ENCODE data around the gene SLC16A9.

Gene SLC16A9

GRCh38 chr10:59718257-59718656 lies 8.6 kb upstream of the SLC16A9 start:
- no peak for DNase-seq

GRCh38 chr10:59713196-59713821 lies 3.7 kb upstream of the SLC16A9 start:
- DNase-seq = no peak

GRCh38 chr10:59711871-59712494 lies 2.3 kb upstream of the SLC16A9 start:
- no peak for DNase-seq

DNA sequence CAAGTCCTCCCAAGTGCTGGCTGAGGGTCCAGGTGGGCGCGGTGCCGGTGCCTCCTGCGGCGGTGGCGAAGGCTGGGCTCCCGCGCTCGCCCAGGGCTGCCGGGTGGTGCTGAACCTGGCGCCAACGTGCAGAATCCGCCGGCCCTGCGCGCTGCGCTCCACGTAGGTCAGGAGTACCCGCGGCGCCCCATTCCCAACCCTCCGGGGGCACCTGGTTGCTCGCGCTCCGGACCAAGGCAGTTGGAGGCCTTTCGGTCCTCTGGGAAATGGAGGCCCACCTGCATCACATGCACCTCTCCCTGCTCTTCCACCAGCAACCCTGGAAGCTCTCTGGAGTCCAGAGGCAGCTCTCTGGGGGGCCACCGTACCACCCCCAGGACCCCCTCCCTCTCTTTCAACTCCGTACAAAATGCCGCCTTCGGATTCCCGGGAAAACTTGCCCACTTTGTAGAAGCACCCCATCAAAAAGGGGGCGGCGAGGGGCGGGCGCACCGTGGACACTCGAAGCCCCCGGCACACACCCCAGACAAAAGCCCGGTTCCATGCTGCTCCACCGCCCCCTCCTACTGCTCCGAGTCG lies 745 bp downstream of the SLC16A9 start:
- no peak for DNase-seq

DNA sequence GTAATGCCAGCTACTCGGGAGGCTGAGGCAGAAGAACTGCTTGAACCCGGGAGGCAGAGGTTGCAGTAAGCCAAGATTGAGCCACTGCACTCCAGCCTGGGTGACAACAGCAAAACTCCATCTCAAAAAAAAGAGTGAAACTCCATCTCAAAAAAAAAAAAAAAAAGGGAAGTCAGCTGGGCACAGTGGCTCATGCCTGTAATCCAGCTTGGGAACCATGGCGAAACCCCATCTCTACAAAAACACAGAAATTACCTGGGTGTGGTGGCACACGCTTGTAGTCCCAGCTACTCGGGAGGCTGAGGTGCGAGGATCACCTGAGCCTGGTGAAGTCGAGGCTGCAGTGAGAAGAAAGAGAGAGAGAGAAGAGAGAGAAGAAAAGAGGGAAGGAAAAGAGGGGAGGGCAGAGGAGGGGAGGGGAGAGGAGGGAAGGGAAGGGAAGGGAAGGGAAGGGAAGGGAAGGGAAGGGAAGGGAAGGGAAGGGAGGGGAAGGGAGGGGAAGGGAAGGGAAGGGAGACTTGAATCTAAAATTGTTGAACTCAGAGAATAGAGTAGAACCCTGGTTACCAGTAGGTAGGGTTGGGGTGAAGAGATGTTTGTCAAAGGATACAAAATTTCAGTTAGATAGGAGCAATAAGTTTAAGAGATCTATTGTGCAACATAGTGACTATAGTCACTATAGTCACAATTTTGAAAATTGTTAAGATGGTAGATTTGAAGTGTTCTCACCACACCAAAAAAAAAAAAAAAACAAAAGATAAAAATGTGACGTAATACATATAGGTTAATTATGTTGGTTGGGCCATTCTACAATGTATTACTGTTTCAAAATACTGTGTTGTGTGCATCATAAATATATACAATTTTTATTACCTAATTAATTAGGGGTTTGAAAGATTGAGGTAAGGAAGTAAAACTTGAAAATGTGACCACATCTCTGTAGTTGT lies 2.5 kb downstream of the SLC16A9 start:
- peak; percentile 14 for DNase-seq

DNA sequence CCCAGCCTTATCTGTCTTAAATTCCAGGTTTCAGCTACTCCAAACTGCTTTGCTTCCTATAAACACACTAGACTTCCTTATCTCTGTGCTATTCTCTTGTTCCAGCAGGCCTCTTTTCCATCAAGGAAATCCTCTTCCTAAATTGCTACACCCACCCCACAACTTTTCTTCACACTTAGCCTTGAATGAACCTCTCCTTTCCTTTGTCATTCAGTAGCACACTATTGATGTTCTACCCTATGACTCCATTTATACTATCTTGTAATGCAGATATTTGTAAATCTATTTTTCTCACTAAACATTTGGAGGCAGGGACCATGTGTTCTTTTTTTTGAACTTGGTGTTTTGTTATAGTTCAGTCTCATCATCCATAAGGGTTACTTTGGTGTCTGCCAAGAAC lies 3.7 kb downstream of the SLC16A9 start:
- no peak for DNase-seq

DNA sequence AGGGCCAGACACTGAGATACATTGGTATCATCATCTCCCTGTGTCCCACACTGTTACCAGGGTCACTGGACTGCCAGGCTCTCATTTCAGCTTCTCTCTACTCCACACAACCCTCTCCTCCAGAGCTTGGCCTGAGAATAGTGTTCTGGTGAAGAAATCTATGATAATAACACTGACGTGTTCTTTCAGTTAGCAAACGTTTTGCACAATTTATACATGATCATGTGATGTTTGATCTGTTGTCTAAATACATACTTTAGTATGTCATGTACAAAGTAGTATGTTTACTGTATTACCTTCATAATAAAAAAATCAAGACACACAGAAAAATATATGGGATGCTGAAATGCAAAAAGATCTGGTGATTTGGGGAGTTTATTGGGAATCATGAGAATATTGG lies 5.0 kb downstream of the SLC16A9 start:
- no peak for DNase-seq

GRCh38 chr10:59702347-59702746 lies 7.3 kb downstream of the SLC16A9 start:
- no peak for DNase-seq

GRCh38 chr10:59700709-59701108 lies 8.9 kb downstream of the SLC16A9 start:
- no peak for DNase-seq

DNA sequence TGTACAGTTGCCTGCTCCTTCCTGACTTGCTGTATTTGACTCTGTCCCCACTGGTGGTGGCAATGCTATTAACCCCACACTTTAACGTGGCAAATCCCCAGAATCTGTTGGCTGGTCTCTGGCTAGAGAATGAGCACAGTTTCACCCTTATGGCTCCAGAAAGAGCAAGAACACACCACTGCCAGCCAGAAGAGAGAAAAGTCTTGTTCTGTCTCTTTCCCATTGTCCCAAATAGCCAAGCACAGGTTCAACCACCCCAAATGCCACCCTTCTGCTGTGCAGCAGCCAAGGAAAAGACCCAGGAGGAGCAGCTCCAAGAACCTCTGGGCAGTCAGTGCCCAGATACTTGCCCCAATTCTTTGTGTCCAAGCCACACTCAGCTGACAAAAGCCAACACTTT lies 11.3 kb downstream of the SLC16A9 start:
- DNase-seq = no peak

DNA sequence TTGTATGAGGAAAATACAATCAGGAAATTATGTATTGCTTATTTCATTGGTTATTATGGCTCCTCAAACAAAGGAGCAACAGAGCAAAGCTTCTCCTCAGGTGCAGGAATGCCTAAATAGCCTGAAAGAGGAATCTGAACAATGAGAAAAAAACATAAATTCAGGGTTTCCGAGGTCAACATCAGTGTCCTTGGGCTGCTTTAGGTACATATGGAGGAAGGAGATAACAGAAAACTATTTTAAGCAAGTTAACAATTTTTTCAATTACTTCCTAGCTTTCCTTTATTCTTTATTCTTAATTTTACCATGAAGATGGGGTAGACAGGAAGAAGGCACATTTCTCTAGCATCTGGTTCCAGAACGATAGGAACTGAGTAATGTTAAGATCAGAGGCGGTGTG lies 14.0 kb downstream of the SLC16A9 start:
- DNase-seq = no peak

- DNase-seq = no peak
These were observed 14.7 kb downstream of the SLC16A9 start for GRCh38 chr10:59694936-59695335.

DNA sequence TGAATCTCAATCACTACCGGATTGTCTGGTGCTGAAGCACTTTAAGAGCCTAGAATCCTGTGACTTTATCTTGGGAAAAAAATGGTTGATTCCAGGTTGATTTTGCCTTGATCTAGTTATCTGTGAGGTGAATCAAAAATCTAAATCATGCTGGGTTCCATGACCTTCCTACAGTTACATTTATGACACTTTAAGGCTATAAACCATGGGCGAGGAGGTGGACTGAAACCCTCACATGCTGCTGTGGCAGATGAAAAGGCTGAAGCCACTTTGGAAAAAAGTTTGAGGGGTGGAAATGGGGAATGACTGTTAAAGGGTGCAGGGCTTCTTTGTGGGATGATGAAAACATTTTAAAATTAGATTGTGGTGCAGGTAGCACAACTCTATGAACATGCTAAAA lies 17.5 kb downstream of the SLC16A9 start:
- no peak for DNase-seq

GRCh38 chr10:59688921-59689351 lies 20.7 kb downstream of the SLC16A9 start:
- DNase-seq = no peak

DNA sequence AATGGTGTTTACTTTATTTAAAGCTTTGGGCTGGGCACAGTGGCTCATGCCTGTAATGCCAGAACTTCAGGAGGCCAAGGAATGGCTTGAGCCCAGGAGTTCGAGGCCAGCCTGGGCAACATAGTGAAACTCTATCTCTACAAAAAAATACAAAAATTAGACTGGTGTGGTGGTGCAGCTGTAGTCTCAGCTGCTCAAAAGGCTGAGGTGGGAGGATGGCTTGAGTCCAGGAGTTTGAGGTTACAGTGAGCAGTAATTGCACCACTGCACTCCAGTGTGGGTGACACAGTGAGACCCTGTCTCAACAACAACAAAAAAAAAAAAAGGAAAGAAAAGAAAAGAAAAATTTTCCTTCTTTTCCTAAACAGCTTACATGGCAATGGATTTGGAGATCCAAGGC lies 22.0 kb downstream of the SLC16A9 start:
- DNase-seq = no peak

DNA sequence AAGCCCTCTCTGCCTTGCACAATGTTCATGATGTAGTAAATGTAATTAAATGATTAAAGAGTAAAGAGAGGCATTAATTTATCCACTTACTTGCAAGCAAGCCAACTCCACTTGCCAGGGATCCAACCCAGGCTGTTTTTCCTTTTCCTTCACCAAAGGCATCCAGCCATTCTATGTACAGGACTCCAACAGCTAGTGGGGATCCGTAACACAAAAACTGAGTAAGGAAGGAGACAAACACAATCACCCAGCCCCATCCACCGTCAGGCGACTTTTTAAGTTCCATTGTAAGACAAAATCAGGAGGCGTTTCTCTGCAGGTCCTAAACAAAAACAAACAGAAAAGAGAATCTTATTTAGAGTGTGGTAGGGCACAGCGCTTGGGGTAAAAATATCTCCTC lies 25.6 kb downstream of the SLC16A9 start:
- no peak for DNase-seq

- no peak for DNase-seq
These were observed 26.4 kb downstream of the SLC16A9 start for GRCh38 chr10:59682986-59683937.

- no peak for DNase-seq
These were observed 29.5 kb downstream of the SLC16A9 start for GRCh38 chr10:59680199-59680598.

- no peak for DNase-seq
These were observed 30.8 kb downstream of the SLC16A9 start for GRCh38 chr10:59678884-59679301.

DNA sequence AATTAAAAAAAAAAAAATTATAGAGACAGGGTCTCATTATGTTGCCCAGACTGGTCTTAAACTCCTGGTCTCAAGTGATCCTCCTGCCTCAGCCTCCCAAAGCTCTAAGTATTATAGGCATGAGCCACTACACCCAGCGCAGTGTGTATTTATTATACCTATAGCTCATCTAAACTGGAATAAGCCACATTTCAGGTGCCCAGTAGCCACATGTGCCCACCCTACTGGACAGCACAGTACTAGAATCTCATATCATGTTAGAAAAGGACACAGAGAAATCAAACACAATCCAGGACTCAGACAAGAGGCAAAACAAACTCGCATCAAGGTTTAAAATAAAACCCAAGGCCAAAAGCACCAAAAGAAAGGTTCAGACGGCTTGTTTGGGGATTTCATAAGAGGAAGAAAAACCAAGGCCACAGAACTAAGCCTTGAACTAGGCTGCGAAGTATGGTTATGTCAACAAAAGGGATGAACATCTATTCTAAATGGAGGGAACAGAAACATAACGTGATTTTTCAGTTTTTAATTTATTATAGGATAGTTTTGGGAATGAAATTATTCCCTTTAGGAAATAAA lies 32.3 kb downstream of the SLC16A9 start:
- DNase-seq = no peak

- DNase-seq = no peak
These were observed 33.8 kb downstream of the SLC16A9 start for GRCh38 chr10:59675812-59676211.
